ENCODE results near the gene TEX10.

Gene TEX10

DNA sequence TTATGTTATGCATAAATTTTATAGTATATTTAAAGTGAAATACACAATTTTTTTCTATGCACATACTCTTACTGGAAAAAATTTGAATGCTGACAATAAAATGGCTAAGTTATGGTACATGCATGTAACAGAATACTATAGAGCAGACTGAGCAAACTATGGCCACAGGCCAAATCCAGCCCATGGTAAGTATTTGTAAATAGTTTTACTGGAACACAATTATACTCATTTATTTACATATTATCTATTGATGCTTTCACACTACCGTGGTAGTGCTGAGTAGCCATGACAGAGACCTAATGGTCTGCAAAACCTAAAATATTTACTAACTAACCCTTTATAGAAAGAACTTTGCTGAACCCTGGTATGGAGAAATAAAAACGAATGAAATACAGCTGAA, 45.7 kb downstream of the TEX10 start:
- CTCF ChIA-PET = interaction anchor here (0.7 kb wide), 1 partner anchor 18 kb away, joined by 3 read pairs; no protein-coding TSS in a partner anchor
- TF ChIP-seq, protein P1, sequence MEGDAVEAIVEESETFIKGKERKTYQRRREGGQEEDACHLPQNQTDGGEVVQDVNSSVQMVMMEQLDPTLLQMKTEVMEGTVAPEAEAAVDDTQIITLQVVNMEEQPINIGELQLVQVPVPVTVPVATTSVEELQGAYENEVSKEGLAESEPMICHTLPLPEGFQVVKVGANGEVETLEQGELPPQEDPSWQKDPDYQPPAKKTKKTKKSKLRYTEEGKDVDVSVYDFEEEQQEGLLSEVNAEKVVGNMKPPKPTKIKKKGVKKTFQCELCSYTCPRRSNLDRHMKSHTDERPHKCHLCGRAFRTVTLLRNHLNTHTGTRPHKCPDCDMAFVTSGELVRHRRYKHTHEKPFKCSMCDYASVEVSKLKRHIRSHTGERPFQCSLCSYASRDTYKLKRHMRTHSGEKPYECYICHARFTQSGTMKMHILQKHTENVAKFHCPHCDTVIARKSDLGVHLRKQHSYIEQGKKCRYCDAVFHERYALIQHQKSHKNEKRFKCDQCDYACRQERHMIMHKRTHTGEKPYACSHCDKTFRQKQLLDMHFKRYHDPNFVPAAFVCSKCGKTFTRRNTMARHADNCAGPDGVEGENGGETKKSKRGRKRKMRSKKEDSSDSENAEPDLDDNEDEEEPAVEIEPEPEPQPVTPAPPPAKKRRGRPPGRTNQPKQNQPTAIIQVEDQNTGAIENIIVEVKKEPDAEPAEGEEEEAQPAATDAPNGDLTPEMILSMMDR (conservative IDR thresholded peaks at IDR 0.05; ENCODE audit: low read depth) = no peak
- POLR2A ChIA-PET (ENCODE audit: low non-redundant PET) = no interaction called here
- no peak for DNase-seq (ENCODE audit: low spot score)
- H3K27ac ChIP-seq = no peak overlapping the region

DNA sequence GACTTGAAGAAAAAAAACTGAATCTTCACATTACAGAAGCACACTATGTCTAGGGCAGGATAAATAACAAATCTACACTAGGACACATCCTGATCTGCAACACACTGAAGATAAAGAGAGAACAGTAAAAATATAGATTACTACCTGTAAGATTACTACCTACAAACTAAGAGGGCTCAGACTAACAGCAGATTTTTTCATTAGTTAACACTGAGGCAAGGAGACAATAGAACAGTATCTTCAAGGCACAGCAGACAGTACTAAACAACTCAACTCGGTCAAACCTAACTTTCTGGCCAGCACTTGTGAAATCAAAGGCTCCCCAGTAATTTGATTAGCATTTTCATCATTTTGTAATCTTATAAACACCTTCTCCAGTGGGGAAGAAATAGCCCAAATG, 46.5 kb downstream of the TEX10 start:
- DNase-seq (ENCODE audit: low spot score) = no peak
- ChIA-PET POLR2A (ENCODE audit: low non-redundant PET) (no interaction called here), CTCF (no interaction called here)
- no peak overlapping the region for H3K27ac ChIP-seq
- TF ChIP-seq, protein P1 (conservative IDR thresholded peaks at IDR 0.05; ENCODE audit: low read depth) = no peak

DNA sequence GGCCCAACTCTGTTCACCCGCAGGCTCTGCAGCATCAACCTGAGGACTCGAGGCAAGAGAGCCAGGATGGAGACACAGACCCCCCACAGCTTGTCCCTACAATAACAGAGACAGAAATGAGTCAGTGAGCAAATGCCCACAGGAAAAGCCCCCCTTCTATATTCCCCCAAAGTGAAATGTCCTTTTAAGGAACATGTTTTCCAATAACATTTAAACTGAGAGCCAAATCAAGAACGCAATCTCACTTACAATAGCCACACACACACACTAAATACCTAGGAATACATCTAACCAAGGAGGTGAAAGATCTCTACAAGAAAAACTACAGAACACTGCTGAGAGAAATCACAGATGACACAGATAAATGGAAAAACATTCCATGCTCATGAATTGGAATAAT, 49.0 kb downstream of the TEX10 start:
- CTCF ChIA-PET = interaction anchor here (0.7 kb wide), 1 partner anchor 315 kb away, joined by 3 read pairs; no protein-coding TSS in a partner anchor
- no peak overlapping the region for H3K27ac ChIP-seq
- POLR2A ChIA-PET (ENCODE audit: low non-redundant PET) = no interaction called here
- TF ChIP-seq, protein P1 (conservative IDR thresholded peaks at IDR 0.05; ENCODE audit: low read depth) = no peak
- no peak for DNase-seq (ENCODE audit: low spot score)

DNA sequence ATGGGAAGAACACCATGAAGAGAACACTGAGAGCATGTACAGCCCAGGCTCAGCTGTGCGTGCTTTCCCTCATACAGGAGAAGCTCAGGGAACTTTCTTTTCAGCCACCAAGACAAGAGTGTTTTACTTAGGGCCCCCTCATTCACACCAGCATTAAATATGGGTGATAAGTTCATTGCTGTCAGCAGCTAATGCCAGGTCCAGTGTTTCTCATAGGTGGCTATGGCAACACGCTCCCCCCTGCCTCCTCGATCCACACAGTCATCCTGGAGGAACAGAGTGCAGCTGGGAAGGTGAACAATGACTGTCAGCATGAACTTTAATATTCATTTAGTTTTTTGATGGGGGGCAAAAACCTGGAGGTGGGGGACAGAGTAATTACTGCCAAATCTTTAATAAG, 54.4 kb downstream of the TEX10 start:
- H3K27ac ChIP-seq = no peak overlapping the region
- TF ChIP-seq, protein P1 (conservative IDR thresholded peaks at IDR 0.05; ENCODE audit: low read depth) = no peak
- ChIA-PET POLR2A (ENCODE audit: low non-redundant PET) (no interaction called here), CTCF (interaction anchor here (0.9 kb wide), 1 partner anchor 26 kb away, joined by 4 read pairs; no protein-coding TSS in a partner anchor)
- no peak for DNase-seq (ENCODE audit: low spot score)

DNA sequence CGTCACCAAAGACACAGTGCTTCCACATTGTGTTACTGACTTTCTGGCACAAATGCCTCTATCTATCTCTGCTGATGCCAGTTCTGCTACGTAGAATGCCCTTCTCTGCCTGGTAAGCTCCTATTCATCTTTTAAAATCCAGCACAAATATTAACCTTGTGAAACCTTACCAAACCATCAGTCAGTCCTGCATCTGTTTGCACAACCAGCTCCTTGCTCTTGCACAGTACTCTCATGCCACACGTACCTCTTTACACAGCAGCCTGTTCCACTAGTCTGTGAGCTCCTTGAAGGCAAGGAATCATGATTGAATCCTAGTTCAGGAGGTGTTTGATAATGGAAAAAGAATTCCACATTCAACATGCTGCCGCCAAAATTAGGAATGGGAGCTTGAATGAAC, 56.3 kb downstream of the TEX10 start:
- no peak overlapping the region for H3K27ac ChIP-seq
- no peak for DNase-seq (ENCODE audit: low spot score)
- ChIA-PET POLR2A (ENCODE audit: low non-redundant PET) (no interaction called here), CTCF (interaction anchor here (0.5 to 0.7 kb wide), 4 partner anchors 174 to 788 kb away, joined by 3 to 5 read pairs (median 3); no protein-coding TSS in a partner anchor)
- TF ChIP-seq, protein P1 (conservative IDR thresholded peaks at IDR 0.05; ENCODE audit: low read depth) = no peak

DNA sequence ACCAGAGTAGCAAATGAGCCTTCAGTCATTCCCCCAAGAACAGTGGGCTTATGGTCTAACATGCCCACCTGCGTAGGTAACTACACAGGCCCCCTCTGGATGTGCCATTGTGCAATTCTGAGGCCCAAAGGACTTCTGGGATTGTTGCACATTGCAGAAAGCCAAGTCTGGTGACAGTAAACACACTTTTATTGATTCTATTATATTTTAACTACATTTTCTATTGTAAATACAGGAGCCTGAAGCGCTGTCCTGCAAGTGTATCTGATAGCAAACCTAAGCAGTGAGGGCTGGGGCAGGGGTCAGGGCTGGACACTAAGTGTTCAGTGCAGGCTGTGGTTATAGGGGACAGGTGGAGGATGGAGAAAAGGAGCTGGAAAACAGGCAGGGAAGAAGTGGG, 57.5 kb downstream of the TEX10 start:
- CTCF ChIA-PET = interaction anchor here (0.6 kb wide), 1 partner anchor 15 kb away, joined by 3 read pairs; no protein-coding TSS in a partner anchor
- DNase-seq (ENCODE audit: low spot score) = no peak
- POLR2A ChIA-PET (ENCODE audit: low non-redundant PET) = no interaction called here

More for the DNA sequence above, 57.5 kb downstream of the TEX10 start:
- TF ChIP-seq, protein P1 (conservative IDR thresholded peaks at IDR 0.05; ENCODE audit: low read depth) = no peak
- no peak overlapping the region for H3K27ac ChIP-seq

All from RWPE1 (cell line).